Testis (tissue), 3 donors: ENCODE data around the gene NR2E3. TPM values are rescaled to one million over a fixed set of nuclear protein-coding genes. Genes with fewer than 3 reads are reported as not detected.

Source experiments
- DNase-seq: peaks from one replicate; pipeline ENCODE4 v3.0.0-alpha.2; 2019
- H3K27ac ChIP-seq, 2 donors: fragments of 200-600 bp; sonication (generic); one replicate each; pipeline ENCODE4 v1.5.1; 2019
- H3K27me3 ChIP-seq: fragments of 200-600 bp; sonication (generic); one replicate; pipeline ENCODE4 v1.5.1; 2019
- H3K36me3 ChIP-seq: fragments of 200-600 bp; sonication (generic); one replicate; pipeline ENCODE4 v1.5.1; 2017; ENCODE audit warnings: low read depth; ENCODE audit errors: missing control alignments
- H3K4me1 ChIP-seq: fragments of 200-600 bp; sonication (generic); one replicate; pipeline ENCODE4 v1.5.1; 2019
- H3K4me3 ChIP-seq, 2 donors: fragments of 200-600 bp; sonication (generic); one replicate each; pipeline ENCODE4 v1.5.1; 2017 to 2019
- H3K9me3 ChIP-seq: fragments of 200-600 bp; sonication (generic); one replicate; pipeline ENCODE4 v1.5.1; 2017
- POLR2A ChIP-seq: fragments of 450-650 bp; IDR thresholded peaks from one replicate; pipeline ENCODE4 v1.6.1; 2017; ENCODE audit warnings: antibody characterized with exemption, mild to moderate bottlenecking, moderate library complexity
- WGBS, 2 donors: methylation state at CpG; one replicate each; pipeline ENCODE4 v1.1.5; 2018; 5-methylcytosine and 5-hydroxymethylcytosine counted together
- intact Hi-C: fragments of 100-400 bp; cut with DNase I; formaldehyde crosslinking; loops from one replicate; pipeline ENCODE4 v1.15.1; 2023; ENCODE audit warnings: low total_unique reads
- polyA plus RNA-seq: library from polyadenylated mRNA; stranded (reverse); fragments of 350-450 nt; fragmentation: Illumina TruSeq; extraction: RNeasy Lipid Tissue Mini Kit (QIAGEN cat#74804); gene quantifications from one replicate; pipeline ENCODE4 v1.2.3, GENCODE V29; 2014; ENCODE audit warnings: low read depth, low replicate concordance; ENCODE audit not compliant: insufficient read depth
- total RNA-seq, 2 donors: library from RNA; depleted of rRNA; stranded (reverse); fragments of >200 nt; gene quantifications; one replicate each; pipeline ENCODE4 v1.2.3, GENCODE V29; 2016
- TF ChIP-seq, protein P1 (sequence below), 3 experiments: fragments of 450-650 bp in 2 of 3; fragments of 200-600 bp in 1 of 3; sonication (generic) in 1 of 3; IDR thresholded peaks; one replicate each; pipeline ENCODE4 v1.5.1; 2016 to 2019; ENCODE audit warnings: antibody characterized with exemption in 3 of 3, mild to moderate bottlenecking in 2 of 3, moderate library complexity in 1 of 3

The NR2E3 gene
- total and polyA plus RNA-seq, 3 donors from 2014 or later, result 1.2 to 4.8 (median 4.3) TPM

DNA sequence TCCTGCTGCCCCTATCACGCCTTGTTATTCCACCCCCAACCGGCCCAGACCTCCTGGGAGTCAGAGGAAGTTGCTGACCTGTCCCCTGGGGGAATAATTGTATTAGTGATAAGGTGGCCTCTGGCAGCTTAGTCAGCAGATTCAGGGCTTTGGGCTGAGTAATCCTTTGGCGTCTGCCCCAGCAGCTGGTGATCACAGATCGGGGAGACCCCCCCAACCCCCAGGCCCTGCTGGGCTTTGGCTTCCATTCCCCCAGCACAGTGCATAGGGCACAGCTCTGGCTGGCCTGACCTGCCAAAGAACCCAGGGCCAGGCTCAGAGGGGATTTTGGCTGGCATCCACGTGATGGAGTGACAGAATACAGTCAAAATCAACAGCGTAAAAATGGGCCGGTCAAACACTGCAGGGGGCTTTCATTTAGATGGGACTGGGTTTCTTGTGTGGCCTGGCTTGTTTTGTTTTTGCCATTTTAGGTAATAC lies 3.9 kb upstream of the NR2E3 start:
- peak; percentile 30 for DNase-seq
- no peak for TF ChIP-seq POLR2A
- TF ChIP-seq, protein P1, sequence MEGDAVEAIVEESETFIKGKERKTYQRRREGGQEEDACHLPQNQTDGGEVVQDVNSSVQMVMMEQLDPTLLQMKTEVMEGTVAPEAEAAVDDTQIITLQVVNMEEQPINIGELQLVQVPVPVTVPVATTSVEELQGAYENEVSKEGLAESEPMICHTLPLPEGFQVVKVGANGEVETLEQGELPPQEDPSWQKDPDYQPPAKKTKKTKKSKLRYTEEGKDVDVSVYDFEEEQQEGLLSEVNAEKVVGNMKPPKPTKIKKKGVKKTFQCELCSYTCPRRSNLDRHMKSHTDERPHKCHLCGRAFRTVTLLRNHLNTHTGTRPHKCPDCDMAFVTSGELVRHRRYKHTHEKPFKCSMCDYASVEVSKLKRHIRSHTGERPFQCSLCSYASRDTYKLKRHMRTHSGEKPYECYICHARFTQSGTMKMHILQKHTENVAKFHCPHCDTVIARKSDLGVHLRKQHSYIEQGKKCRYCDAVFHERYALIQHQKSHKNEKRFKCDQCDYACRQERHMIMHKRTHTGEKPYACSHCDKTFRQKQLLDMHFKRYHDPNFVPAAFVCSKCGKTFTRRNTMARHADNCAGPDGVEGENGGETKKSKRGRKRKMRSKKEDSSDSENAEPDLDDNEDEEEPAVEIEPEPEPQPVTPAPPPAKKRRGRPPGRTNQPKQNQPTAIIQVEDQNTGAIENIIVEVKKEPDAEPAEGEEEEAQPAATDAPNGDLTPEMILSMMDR (IDR thresholded peaks at IDR 0.05), result no peak
- Histone ChIP-seq H3K36me3 (no peaks in the 10 kb centered on the region), H3K27me3 (no peaks in the 10 kb centered on the region), H3K4me3 (no peak overlapping the region), H3K9me3 (no peaks in the 10 kb centered on the region), H3K4me1 (peaks cover 24% of the 10 kb centered on the region), H3K27ac (no peak overlapping the region)
- intact Hi-C loops, result no loop called here
- 48 to 65% methylated on average over 6 to 7 of the region's 7 CpGs for WGBS, 2 donors

DNA sequence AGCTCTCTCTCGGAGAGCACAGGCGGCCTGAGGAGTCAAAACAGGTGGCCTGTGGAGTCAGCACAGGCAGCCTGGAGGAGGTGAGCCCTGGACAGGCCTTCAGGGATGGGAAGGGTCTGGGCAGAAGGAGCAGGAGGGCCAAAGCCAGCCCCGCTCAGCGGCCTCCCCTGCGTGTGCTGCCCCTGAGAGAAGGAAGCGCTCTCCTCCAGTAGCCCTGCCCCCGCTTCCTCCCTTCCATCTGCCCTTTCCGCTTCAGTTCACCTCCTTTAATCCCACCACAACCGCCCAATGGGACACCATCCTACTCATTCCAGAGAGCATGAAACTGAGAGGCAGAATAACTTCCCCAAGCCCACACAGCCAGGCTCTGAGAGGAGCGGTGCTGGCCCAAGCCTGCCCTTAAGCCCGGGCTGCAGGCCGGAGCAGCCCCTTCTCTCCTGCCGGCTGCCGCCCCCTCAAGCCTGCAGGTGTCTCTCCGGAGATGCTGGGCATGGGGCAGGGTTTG lies 3.2 kb upstream of the NR2E3 start:
- no peak for DNase-seq
- Histone ChIP-seq H3K4me3 (no peak overlapping the region), H3K27ac (no peak overlapping the region), H3K27me3 (no peaks in the 10 kb centered on the region), H3K36me3 (no peaks in the 10 kb centered on the region), H3K4me1 (peaks cover 24% of the 10 kb centered on the region), H3K9me3 (no peaks in the 10 kb centered on the region)
- 85 to 87% methylated on average over 15 of the region's 15 CpGs for WGBS, 2 donors
- TF ChIP-seq, protein P1 (IDR thresholded peaks at IDR 0.05), result no peak
- no peak for TF ChIP-seq POLR2A
- intact Hi-C loops, result no loop called here

DNA sequence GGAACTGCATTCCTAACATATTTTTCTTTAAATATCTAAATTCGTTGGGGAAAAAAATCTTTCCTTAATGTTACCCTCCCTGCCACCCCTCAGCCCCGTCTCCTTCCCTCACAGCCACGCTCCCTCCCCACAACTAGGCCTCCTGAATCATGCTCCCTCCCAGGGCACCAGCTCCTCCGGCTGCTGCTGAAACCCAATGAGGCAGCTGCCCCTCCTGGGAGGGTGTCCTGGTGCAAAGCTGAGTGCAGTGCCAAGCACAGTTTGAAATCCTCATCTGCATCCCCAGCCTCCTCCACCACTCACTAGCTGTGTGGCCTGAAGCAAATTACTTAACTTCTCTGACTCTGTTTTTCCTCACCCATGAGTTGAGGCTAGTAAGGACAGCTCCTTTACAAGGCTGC lies 2.7 kb upstream of the NR2E3 start:
- no peaks in the 10 kb centered on the region for H3K36me3 ChIP-seq
- no peak for TF ChIP-seq POLR2A
- TF ChIP-seq, protein P1 (IDR thresholded peaks at IDR 0.05), result no peak
- peaks cover 24% of the 10 kb centered on the region for H3K4me1 ChIP-seq
- WGBS, 2 donors, result 49 to 54% methylated on average over 4 of the region's 4 CpGs
- no peaks in the 10 kb centered on the region for H3K27me3 ChIP-seq
- intact Hi-C loops, result no loop called here
- no peaks in the 10 kb centered on the region for H3K9me3 ChIP-seq
- DNase-seq, result no peak
- no peak overlapping the region for H3K4me3 ChIP-seq
- H3K27ac ChIP-seq, result no peak overlapping the region

DNA sequence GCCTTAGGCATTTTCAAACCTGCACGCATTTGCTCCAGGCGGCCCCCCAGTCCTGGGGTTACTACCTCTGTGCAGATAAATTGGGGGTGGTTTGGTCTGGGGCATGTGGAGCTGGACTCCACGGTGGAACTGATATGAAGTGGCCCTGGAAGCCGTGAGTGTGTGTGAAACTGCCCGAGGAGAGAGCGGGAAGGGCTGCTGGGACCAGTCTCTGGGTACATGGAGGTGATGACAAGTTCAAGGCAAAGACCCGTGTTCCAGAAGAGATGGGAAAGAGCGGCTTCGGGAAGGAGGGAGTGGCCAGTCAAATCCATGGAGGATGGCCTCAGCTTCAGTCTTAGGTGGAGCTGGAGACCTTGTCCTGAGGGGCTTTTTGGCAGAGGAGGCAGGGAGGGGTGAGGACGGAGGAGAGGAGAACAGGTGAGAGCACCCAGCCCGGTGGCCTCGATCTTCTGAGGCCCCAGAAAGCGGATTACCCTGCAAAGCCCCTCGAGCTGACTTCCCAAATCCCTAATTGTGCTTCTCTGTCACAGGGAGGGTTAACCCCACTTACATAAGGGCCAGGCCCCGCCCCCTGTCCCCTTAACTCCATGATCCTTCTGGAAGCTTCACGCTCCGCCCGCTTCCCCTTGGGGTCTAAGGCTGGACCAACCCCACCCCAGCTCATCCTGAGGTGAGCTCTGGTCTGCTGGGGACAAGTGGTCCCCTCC lies 1.9 kb upstream of the NR2E3 start:
- intact Hi-C loops, result no loop called here

More for the DNA sequence above, 1.9 kb upstream of the NR2E3 start:
- WGBS, 2 donors, result 75 to 79% methylated on average over 16 to 18 of the region's 18 CpGs
- Histone ChIP-seq H3K27ac (no peak overlapping the region), H3K27me3 (no peaks in the 10 kb centered on the region), H3K4me1 (peaks cover 24% of the 10 kb centered on the region), H3K9me3 (no peaks in the 10 kb centered on the region), H3K36me3 (no peaks in the 10 kb centered on the region), H3K4me3 (no peak overlapping the region)
- DNase-seq, result no peak
- TF ChIP-seq, protein P1 (IDR thresholded peaks at IDR 0.05), result no peak
- no peak for TF ChIP-seq POLR2A
